CD1c-positive myeloid dendritic cell (primary cell): ENCODE data around the gene TLN1.
A peak's percentile ranks its signal among the peaks of the same experiment; 100 is the strongest.

Experiments used
- DNase-seq: peaks from one replicate; pipeline ENCODE4 v3.0.0-alpha.2; 2016; ENCODE audit errors: extremely low spot score

Gene TLN1

GRCh38 chr9:35685506-35685905 lies 46.5 kb downstream of the TLN1 start:
- DNase-seq, result no peak

DNA sequence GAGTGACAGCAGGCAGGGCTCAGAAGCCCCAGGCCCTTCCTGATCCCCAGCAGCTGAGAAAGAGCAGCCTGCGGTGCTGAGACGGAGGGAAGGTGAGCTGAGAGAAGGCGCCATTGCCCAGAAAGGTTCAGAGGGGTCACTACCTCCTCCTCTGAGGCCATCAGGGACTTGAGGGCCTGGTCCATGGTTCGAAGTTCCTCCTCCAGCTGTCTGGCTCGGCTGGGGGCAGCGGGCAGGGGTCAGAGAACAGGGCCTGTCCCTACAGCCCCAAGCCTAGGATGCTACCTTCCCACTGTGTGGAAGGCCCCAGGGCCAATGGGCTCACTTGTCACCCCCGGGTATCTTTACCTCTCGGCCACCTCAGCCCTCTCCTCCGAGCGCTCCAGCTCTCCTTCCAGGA lies 47.1 kb downstream of the TLN1 start:
- no peak for DNase-seq

DNA sequence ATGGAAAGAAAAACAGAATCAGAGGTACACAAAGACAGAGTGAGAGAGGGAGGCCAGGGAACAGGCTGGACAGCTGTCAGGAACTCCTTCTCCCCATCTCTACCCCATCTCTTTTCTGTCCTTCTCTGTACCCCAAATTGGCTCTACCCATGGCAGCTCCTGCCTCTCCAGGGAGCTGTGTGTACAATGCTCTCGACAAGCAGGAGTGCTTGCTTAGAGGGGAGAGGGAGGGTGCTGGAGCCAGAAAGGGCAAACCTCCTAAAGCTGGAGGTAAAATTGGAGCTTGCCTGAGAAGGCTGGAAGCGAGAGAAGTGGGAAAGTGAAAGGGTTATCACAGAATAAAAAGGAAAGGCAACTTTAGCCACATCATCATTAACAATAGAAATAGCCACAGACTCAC lies 48.7 kb downstream of the TLN1 start:
- no peak for DNase-seq

GRCh38 chr9:35682520-35683315 lies 49.3 kb downstream of the TLN1 start:
- DNase-seq, result no peak

- DNase-seq, result no peak
Measured at GRCh38 chr9:35682051-35682450, 49.9 kb downstream of the TLN1 start.

GRCh38 chr9:35681341-35682002 lies 50.5 kb downstream of the TLN1 start:
- no peak for DNase-seq

DNA sequence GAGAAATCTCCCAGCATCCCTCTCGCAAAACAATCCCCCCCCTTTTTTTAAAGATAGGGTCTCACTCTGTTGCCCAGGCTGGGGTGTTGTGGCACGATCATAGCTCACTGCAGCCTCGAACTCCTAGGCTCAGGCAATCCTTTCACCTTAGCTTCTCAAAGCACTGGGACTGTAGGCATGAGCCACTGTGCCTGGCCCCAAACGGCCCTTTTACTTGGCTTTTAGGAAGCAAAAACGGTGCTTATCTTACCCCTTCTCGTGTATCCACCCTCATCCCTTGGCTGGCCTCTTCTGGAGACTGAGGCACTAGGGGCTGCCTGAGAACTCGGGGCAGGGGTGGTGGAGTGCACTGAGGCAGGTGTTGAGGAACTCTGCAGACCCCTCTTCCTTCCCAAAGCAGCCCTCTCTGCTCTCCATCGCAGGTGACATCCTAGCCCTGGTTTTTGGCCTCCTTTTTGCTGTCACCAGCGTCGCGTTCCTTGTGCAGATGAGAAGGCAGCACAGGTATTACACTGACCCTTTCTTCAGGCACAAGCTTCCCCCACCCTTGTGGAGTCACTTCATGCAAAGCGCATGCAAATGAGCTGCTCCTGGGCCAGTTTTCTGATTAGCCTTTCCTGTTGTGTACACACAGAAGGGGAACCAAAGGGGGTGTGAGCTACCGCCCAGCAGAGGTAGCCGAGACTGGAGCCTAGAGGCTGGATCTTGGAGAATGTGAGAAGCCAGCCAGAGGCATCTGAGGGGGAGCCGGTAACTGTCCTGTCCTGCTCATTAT lies 51.5 kb downstream of the TLN1 start:
- DNase-seq, result no peak

GRCh38 chr9:35679766-35680330 lies 52.1 kb downstream of the TLN1 start:
- DNase-seq, result no peak

DNA sequence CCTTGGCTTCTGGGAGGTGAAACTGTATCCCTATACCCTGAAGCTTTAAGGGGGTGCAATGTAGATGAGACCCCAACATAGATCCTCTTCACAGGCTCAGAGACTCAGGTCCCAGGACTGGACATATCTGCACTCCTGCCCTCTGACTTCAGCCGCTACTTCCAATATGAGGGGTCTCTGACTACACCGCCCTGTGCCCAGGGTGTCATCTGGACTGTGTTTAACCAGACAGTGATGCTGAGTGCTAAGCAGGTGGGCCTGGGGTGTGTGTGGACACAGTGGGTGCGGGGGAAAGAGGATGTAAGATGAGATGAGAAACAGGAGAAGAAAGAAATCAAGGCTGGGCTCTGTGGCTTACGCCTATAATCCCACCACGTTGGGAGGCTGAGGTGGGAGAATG lies 52.9 kb downstream of the TLN1 start:
- DNase-seq, result no peak

- peak; percentile 30 for DNase-seq
Measured at GRCh38 chr9:35675732-35676392, 56.1 kb downstream of the TLN1 start.

DNA sequence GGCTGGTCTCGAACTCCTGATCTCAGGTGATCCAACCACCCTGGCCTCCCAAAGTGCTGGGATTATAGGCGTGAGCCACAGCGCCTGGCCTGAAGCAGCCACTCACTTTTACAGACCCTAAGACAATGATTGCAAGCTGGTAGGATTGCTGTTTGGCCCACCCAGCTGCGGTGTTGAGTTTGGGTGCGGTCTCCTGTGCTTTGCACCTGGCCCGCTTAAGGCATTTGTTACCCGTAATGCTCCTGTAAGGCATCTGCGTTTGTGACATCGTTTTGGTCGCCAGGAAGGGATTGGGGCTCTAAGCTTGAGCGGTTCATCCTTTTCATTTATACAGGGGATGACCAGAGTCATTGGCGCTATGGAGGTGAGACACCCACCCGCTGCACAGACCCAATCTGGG lies 56.8 kb downstream of the TLN1 start:
- no peak for DNase-seq

DNA sequence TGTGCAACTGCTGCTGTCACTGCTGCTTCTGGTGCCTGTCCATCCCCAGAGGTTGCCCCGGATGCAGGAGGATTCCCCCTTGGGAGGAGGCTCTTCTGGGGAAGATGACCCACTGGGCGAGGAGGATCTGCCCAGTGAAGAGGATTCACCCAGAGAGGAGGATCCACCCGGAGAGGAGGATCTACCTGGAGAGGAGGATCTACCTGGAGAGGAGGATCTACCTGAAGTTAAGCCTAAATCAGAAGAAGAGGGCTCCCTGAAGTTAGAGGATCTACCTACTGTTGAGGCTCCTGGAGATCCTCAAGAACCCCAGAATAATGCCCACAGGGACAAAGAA lies 58.0 kb downstream of the TLN1 start:
- DNase-seq, result no peak

GRCh38 chr9:35673132-35674024 lies 58.6 kb downstream of the TLN1 start, which contains the start of gene CA9:
Gene CA9 (plus strand): TSS chr9:35673928. CDS start chr9:35673960, 32 bp downstream.
- no peak for DNase-seq

DNA sequence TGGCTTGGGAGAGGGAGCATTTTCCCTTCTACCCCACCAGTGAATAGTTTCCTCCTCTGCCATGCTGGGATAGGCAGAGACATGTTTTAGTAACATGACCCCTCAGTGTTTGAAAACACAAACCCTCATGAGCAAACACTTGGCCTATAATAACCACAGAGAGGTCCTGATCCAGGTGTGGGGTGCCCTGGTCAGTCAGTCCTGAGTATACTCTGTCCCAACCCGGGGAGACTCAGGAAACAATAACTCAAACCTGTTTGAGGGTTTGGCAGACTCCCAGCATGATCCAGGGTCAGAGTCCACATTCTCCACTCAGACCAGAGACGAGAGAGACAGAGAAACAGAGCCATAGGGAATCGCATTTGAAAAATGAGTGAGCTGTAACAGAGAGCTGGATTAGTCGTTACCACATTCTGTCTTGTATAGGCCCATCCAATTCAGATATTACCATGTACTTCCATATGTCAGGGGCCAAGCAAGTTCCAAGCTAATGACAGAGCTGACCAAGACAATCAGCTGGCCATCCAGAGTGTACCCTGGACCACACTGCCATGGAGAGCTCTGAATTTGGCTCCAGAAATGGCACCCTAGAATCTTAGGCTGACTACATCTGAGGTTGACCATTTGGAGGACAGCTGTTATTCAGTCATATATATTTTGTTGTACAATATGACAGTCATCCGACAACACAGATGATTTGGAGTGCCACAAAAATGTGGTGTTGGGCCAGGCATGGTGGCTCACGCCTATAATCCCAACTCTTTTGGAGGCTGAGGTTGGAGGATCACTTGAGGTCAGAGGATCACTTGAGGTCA lies 62.5 kb downstream of the TLN1 start:
- no peak for DNase-seq

DNA sequence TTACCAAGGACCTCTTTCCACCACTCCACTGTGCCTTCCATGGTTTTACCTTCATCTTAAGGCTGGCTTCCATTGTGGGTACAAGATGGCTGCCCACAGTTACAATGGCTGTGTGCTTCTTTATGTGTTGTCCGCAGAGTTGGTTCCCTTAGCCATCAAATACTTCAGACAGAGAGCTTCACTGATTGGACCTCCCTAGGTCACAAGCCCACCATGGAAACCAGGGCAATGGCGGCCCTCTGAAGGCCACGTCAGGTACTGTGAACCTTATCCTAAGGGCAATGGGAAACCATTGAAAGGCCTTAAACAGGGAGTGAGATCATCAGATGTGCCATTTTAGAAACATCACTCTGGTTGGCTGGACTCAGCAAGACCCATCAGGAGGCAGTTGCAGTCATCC lies 64.1 kb downstream of the TLN1 start:
- DNase-seq, result no peak

DNA sequence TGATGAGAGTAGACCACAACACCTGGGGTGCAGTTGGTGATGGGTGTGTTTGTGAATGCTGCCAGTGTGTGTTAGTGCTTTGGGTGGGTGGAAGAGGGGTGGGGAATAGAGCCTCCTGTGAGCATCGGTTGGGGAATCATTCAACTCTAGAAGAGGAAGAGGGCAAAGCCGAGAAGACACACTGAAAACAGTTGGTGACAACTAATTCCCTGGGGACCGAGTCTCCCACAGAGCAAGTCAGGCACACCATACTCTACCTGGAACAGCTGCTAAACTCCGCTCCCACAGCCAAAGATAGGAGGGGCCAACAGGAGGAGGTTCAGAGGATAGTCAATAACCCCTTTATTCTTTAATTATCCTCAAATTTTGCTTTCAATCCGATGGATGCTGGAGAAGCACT lies 65.4 kb downstream of the TLN1 start:
- no peak for DNase-seq

DNA sequence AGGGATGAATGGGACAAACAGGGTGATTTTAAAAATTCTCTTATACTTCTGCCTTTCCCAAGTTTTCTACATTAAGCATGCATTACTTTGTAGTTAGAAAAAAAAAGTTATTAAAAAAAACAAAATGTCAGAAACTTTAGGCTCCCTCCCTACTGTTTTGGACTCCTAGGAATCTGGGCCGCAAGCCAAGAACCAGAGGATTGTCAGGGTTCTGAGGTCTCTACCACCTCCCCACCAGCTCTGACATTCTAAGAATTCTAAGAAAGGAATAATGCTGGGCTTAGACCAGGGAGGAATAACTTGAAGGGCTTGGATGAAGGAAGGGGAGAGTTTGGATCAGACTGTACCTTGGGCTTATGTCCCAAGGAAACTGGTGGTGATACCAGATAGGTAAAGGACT lies 66.0 kb downstream of the TLN1 start:
- DNase-seq, result no peak

GRCh38 chr9:35665471-35665818 lies 66.5 kb downstream of the TLN1 start:
- no peak for DNase-seq

DNA sequence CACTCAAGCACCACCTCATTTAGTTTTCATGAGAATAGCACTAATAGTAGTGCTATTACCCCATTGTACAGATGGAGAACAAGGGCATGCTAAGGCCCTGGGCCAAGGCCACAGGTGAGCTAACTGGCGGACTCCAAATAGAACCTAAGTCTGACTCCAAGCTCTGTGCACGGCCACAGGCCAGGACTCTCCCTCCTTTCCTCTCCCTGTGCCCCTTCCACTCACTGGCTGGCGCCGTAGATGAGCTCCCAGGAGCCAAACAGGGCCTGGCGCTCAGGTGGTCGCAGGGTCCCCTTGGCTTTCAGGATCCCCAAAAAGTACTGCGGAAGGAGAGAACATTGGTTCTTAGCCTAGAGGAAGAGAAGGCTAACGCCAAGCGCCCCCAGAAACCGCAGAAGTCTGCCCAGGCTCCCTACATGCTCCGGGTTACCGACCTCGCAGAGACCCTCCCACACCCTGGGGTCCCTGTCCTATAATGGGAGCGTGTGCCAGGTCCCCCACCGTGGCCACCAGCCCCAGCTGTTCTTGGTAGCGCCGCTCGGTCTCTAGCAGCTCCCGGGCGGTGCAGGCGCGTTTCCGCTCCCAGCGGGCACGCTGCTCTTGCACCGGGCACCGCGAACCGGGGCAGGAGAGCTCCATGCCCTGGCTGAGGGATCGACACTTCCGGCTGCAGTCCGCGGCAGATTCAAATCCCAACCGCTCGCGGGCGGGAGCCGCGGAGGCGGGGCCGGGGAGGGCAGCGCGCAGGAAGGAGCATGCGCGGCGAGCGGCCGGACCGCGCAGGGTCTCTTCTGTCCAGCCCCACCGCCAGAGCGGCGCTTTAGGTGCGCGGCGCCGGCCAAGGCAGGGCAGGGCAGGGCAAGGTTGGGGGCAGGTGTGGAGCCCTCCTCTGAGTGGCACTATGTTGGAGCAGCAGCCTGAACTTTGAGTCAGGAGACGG lies 67.2 kb downstream of the TLN1 start, which contains the start of gene ARHGEF39:
TSS of gene ARHGEF39 (minus strand) at position 665 of the 940 bp plus-strand sequence. CDS start at position 639, 26 bp downstream.
- peak; percentile 90 for DNase-seq
